Midbrain (tissue), 1 donor: ENCODE results near the gene MTCL1.

ENCODE experiments used
- DNase-seq: peaks from one replicate; lab custom pipeline; 2025; lab: John Stamatoyannopoulos, UW

Gene MTCL1

GRCh38 chr18:8835521-8835953, 130.2 kb downstream of the MTCL1 start:
- DNase-seq = no peak

GRCh38 chr18:8839281-8839680, 133.9 kb downstream of the MTCL1 start:
- no peak for DNase-seq

GRCh38 chr18:8841781-8842485, 136.6 kb downstream of the MTCL1 start:
- DNase-seq = no peak

DNA sequence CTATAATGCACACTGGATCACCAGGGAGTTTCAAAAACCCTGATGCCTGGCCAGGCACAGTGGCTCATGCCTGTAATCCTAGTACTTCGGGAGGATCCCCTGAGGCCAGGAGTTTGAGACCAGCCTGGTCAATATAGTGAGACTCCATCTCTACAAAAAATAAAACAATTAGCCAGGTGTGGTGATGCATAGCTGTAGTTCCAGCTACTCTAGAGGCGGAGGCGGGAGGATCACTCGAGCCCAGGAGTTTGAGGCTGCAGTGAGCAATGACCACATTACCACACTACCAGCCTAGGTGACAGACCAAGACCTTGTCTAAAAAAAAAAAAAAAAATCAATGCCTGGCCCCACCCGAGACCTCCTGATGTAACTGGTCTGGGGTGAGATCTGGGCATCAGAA, 137.2 kb downstream of the MTCL1 start:
- no peak for DNase-seq

GRCh38 chr18:8843005-8843404, 137.6 kb downstream of the MTCL1 start:
- no peak for DNase-seq

- no peak for DNase-seq
Measured at GRCh38 chr18:8844721-8845148, 139.4 kb downstream of the MTCL1 start.

- no peak for DNase-seq
Measured at GRCh38 chr18:8845506-8845905, 140.2 kb downstream of the MTCL1 start.

DNA sequence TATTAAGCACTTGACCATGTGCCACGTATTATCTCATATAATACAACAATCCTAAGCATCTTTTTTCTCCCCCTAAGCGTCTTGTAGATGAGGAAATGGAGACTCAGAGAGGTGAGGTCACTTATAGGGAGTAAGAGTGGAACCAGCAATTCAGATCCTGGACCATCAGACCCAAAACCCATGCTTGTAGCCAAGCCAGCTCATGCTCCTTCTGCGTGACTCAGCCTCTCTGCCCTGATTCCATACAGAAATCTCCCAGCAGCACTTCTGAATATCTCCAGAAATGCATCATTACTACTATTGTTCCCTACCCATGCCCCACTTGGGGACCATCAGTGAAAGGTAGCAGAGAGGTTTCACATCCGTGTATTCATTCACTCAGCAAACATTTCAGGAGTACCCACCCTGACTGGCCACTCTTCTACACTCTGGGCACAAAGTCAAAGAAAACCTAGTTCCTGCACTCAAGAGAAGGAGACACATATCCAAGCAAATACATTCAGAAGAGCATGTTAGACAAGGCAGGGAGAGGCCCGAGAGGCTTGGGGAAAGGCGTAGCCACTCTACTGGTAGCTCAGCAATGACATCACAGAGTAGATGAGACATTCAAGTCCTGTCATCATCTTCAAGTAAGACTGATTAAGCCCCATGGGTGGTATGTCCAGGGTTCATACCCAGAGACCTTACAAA, 141.9 kb downstream of the MTCL1 start:
- DNase-seq = no peak

DNA sequence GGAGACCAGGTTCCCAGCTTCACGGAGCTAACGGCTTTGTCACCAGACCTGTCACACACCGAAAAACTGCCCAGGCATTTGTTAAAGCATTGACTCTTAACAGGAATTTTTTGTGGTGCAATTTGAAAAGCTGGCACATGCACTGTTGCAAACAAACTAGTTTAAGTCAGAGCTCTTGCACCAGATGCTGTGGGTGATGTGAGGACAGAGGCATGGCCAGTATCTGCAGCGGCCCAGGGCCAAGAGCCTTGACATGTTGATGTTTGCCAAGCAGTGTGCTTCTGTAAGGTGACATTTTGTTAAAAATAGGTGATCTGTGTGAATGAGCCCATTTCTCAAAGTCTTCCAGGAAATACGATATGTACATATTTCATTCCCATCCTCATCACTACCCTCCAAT, 142.5 kb downstream of the MTCL1 start:
- no peak for DNase-seq

- no peak for DNase-seq
Measured at GRCh38 chr18:8848541-8848940, 143.2 kb downstream of the MTCL1 start.

- no peak for DNase-seq
Measured at GRCh38 chr18:8849696-8850095, 144.3 kb downstream of the MTCL1 start.

DNA sequence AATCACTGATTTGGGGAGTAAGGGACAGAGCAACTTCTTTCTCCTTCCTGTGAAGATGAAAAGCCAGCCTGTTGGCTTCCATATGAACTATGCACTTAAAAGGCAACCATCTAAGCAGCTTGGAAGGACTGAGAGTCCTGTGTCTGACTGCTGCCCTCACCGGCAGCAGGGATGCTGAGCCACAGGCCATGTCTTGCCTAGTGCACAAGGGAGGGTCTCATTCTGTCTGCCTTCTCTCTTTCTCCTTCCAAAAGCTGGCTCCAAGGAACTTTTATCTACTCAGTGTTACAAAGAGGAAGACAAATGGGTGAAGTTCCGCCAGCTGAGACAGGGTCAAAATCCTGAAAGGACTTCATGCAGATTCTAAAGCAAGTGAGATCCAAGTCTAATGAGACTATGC, 146.3 kb downstream of the MTCL1 start:
- no peak for DNase-seq

DNA sequence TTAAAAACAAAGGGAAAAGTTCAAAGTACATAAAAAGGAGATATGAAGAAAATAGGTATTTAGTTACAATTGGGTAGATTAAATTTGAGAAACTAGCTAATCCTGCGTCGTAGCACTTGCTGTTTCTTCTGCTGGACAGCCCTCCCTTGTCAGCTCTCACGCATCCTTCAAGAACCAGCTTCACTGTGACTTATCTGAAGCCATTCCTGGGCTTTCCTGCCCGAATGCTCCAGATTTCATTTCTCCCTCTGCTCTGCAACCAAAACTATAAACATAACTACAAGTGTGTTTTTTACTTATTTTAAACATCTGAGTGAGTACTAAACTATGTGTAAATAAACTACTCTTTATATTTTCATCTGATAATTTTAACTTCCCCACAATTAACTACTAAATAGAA, 149.2 kb downstream of the MTCL1 start:
- no peak for DNase-seq

GRCh38 chr18:8854962-8855361, 149.6 kb downstream of the MTCL1 start:
- no peak for DNase-seq

DNA sequence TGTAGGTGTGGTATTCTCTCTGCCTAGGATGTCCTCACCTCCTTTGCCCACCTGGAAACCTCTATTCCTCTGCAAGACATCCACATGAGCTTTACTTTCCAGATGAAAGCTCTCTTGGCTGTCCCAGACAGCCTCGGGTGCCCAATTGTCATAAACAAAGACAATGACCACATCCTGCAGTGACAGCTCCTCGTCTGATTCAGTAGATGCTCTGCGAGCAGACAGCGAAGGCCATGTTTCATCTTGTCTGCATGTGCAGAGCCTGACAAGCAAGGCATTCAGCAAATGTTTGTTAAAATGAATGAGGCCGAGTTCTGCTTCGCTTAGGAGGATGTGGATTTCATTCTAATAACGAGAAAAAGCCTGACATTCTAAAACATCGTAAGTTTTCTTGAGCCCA, 150.9 kb downstream of the MTCL1 start:
- no peak for DNase-seq

DNA sequence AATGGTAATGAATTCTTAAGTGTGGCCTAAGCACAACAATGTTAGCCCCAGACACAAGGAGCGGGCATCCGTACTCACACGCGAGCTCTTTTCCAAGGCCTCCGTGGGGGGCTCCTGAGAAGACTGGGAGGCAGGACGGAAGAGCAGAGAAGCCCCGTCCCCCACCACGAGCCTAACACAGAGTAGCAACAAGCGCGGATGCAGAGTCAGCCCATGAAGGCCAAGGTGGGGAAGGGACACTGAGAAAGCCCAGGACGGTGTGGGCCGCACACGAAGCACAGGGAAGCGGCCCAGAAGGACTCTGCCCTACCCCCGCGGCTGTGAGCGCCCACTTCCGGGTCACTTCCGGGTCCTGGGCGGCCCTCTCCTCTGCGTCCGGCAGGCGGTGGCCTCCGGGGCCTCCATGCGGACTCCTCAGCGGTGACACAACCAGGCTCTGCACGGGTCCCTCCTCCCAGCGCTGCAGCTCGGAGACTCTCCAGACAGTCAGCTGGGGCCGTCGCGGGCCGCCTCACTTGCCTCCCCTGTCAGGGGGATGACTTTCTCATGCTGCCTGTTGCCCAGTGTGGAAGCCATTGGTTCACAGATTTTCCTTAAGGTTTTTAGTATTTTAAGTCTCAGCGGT, 151.5 kb downstream of the MTCL1 start:
- DNase-seq = no peak

GRCh38 chr18:8857806-8858205, 152.4 kb downstream of the MTCL1 start:
- no peak for DNase-seq

DNA sequence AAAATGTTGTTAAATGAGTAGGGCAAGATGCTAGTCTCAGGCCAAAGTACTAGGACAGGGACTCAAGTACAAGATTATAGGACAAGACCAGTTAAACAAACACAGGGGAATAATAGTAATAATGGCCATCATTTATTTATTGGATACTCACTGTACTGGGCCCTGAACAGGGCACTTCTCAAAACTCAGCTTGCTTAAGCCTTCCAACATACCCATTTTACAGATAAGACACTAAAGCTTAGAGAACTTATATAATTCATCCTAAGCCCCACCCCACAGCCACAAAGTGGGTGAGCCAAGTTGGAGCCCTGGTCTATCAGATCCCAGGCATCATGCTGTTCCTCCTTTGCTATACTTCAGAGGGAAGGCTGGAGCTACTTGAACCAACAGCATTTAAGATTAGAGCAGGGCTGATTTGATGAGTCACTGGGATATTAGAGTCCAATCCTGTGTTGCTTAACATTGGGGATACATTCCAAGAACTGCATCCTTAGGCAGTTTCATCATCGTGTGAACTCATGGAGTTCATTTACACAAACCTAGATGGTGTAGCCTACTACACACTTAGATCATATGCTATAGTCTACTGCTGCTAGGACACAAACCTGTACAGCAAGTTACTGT, 153.6 kb downstream of the MTCL1 start:
- no peak for DNase-seq

- no peak for DNase-seq
Measured at GRCh38 chr18:8860845-8861642, 155.7 kb downstream of the MTCL1 start.

GRCh38 chr18:8863427-8863826, 158.1 kb downstream of the MTCL1 start:
- no peak for DNase-seq

- DNase-seq = no peak
Measured at GRCh38 chr18:8865934-8866333, 160.6 kb downstream of the MTCL1 start.

DNA sequence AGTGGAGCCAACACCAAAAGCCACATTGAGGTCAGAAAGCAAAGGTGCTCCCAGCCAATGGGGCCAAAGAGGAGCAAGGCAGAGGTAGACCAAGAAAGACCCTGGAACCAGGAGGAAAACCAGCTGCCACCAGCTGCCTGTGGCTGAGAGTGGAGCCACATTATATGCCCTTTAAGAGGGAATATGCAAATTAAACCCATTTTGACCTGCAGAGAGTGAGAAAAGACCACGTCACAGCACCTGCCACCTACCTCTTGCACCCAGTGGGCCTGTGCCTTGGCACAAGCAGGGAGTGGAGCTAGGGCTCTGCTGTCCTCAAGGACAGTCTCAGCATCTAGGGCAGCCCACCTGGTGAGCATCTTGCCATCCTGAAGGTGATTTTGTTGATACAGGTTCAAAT, 161.3 kb downstream of the MTCL1 start:
- DNase-seq = no peak
